GM18499 (cell line): Measurements from ENCODE around the gene ELOVL3.

Source experiments
- ATAC-seq: cut with Tn5 transposase; IDR thresholded peaks from one replicate; pipeline ENCODE4 v1.9.1; 2021; ENCODE audit warnings: moderate number of reproducible peaks; ENCODE audit not compliant: insufficient read depth, unreplicated experiment

The ELOVL3 gene

DNA sequence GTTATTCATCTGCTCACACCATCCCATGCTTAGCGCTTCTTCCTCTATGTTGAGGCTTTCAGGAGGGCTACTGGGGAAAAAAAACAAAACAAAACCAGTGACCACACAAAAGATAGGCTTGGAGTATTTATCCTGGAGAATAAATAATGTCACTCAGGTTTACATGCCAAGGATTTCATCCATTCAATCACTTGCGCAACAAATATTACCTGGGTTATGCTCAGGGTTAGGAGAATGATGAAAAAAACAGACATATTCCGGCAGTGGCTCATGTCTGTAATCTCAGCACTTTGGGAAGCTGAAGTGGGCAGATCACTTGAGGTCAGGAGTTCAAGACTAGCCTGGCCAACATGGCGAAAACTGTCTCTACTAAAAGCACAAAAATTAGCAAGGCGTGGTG lies 3.3 kb upstream of the ELOVL3 start:
- no peak for ATAC-seq

DNA sequence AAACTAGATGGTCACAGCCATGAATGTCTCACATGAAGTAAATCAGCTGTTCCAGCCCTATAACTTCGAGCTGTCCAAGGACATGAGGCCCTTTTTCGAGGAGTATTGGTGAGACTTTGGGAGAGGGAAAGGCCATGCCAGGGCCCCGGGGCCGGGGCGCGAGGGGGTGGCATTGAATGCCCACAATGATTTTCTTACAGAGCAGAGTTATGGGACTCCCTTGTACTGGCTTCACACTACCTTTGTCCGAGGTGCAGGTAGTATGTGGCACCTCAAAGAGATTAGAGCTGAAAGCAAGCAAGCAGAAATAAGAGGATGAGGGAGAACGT lies 407 bp downstream of the ELOVL3 start:
- ATAC-seq, result no peak

DNA sequence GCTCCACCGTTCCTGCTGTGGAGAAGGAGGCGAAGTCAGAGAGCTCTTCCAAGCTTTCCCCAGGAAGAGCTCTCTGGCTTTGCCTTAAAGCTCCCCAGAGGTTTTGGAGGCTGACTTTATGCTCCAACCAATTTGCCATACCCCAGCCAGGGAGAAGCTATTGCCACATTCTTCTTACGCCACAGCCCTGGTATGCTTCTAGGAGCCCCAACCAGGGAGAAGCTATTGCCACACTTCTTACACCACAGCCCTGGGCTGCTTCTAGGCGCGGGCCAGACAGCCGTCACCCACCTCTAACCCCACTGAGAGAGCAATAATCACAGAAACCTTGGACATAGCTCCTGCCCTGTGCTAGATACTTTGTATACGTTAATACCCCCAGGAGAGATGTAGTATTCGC lies 951 bp downstream of the ELOVL3 start:
- ATAC-seq, result no peak

DNA sequence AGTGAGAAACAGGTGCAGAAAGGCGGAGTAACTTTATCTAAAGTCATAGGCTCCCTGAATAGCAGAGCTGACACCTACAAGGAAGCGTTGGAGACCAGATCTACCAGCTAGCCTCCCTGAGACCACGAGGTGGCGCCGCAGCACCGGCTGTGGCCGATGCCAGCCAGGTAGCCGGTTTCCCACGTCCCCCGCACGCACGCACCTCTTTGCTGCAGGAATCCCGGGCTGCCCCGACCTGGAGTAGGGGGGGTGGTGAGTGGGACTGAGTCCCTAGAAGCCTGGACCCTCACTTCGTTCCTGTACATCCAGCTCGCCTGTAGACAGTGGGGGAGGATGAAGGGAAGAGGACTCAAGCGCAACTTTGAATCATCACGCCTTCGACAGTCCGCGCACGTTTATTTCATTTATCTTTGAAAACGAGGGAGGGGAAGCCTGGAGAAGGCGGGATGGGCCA lies 3.7 kb downstream of the ELOVL3 start:
- ATAC-seq, result no peak

DNA sequence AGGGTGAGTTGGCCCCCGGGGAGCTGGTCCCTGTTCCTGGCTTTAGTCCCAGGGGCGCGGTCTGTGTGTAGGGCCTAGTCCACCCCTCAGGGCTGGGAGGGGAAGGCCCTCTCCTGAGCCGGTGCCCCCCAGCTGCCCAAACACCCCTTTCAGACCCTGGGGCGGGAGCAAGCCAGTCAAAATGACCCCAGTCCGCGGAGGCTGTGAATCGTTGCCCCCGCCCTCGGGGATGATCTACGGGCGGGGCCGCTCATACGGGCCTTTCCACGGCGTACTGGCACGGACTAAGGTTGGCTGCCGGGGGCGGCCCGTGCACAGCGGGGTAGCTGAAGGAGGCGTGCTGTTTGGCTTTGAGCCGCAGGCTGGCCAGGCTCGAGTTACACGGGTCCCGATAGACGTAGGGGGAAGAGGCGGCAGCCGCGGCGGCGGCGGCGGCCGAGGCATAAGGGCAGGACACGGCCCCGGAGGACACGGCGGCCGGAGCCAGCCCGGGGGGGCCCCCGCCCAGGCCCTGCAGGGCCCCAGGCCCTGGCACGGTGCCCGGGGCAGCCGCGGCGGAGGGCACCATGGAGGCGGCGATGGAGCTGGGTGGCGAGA lies 4.3 kb downstream of the ELOVL3 start:
- no peak for ATAC-seq

DNA sequence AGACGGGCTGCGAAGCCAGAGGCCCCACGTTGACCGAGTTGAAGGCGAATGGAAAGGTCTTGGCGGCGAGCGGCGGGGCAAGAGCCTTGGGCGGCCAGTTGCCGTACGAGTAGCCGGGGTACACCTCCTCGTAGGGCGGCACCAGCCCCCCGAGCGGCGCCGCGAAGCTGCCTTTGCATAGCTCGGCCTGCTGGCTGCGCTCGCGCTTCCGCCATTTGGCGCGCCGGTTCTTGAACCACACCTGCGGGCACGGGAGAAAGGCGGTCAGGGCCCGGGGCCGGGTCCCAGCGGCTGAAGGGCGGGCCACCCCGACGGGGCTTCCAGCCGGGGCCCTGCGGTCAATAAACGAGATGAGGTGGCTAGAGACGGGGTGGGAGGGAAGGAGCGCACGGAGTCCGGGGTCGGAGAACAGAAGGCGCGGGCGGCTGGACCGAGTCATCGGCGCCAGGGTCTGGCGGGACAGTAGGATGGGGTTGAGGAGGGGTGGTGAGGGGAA lies 4.8 kb downstream of the ELOVL3 start:
- ATAC-seq, result no peak

DNA sequence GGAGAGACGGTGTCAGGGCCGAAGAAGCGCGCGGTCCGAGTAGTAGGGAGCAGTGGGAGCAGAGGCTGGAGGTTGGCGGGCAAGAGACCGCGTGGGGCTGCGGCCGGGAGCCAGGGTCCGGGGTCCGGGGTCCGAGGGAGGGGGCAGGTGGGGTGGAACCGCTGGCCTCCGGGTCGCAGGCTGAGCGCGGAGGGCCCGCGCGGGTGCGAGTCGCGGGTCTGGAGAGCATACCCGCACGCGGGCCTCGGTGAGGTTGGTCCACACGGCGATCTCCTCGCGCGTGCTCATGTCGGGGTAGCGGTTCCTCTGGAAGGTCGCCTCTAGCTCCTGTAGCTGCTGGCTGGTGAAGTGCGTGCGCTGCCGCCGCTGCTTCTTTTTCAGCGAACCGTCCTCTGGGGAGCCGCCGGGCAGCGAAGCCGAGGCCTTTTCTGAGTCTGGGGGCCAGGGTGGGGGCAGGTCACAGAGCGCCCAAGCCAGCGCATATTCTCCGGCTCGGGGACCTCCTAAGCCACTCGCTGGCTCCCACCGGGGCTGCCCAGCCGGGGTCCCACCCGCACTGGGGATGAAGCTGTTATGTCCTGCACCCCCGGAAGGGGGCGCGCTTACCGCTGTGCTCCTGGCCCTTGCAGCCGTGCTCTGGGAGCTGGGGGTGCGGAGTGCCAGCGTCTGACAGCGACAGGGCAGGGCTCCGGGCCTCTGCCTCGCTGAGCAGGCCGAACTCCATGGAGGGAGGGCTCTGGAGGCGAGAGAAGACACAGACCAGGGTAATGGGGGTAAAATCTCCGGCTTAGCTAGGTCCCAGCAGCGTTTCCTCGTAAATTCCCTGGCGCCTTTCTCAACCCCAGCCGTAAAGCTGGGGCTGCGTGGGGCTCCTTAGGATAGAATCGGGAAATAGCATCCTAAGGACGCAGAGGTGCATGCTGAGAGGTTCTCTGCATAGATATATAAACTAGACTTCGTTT lies 5.5 kb downstream of the ELOVL3 start:
- ATAC-seq, result no peak

DNA sequence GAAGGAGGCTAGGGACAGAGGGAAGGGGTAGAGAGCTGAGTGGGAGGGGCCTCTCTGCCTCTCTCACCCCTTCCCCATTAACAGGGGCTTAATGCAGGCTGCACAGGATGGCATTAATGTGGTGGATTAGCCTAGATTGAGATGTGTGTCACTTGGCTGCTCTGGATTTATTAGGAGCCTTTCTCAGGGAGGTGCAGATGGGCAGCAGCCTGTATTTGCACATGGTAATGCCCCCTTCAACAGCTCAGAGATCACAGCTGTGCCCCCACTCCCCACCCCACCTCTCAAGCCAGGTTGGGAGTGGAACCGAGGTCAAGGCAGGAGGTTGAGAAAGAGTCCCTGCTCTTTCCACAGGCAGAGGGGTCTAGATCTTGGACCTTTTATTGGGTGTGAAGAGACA lies 7.9 kb downstream of the ELOVL3 start:
- no peak for ATAC-seq

DNA sequence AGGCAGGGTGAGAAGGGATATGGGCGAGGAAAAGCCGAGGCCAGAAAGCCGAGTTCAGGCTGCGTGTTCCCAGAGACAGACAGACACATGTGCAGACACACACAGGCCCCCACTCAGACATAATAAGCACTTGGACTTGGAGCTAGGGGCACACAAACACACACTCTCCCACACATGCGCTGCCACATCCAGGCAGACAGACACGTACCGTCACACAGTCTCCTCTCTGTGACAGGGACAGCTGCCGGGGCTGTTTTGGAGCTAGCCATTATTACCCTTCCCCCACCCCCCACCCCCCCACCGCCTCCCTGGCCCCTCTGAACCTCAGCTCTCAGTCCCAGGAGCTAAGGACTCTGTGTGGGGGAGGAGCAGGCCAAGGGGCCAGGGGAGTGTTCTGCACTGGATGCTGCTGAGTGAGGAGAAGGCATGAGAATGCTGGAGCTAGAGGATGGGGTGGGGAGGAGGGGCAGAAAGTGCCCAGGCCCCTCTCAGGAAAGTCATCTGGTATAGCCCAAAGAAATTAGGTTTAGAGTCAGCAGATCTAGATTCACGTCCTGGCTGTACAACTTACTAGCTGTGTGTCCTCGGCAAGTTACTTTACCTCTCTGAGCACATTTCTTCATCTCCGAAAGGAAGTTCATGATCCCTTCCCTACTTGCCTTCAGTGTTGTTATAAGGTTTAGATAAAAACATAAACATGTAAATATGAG lies 8.9 kb downstream of the ELOVL3 start:
- no peak for ATAC-seq

DNA sequence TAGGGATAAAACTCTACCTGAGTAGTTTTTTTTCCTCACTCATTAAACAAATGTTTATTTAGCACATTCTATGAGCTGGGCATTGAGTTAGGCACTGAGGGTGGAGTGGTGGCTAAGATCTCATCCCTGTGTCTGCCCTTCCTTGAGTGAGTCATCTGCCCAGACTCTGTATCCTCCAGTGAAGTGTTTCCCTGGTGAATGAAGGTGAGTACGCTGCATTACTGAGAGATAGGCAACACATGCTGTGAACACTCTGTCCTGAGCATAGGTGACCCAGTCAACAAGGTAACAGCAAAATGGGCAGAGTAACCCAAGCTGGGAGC lies 9.5 kb downstream of the ELOVL3 start:
- ATAC-seq, result no peak

DNA sequence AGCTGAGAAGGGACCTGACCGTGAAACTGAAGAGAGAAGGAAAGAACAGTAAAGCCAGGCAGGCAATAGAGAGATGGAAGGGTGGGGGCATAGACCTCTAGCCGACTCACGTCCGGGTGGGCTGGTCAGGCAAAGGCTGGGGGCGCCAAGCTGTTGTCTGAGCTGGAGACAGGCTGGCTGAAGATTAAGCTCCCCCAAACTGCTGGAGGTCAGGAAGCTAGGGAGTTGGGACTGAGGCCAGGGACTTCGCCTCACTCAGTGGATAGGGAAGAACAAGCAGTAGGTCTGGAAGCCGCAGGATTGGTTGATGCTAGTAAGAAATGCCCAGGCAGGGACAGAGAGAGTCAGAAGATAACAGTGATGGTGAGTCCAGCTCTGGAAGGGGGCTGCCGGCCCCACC lies 9.9 kb downstream of the ELOVL3 start:
- ATAC-seq, result no peak

DNA sequence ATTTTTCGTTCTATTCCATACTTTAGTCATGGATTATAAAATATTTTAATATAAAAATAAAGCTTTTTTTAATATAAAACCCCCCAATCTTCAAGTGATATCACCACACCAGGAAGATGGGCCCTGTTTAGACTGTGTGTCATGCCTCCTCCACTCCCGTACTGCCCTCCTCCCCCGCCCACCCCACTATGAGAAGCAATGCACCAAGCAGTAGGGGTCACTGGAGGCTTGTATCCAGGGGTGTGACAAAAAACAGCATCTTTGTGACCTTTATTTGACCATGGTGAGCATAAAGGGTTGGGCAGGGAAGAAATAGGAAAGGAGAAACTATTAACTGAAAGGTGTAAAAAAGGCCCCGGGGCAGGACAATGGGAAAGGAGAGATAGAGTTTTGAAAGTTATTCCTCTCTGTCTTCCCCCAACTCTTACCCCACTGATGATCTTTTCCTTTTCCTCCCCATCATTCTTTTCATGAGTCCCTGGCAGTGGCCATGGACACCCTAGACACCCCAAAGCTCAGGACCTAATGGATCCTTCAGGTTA lies 11.7 kb downstream of the ELOVL3 start:
- ATAC-seq, result no peak

DNA sequence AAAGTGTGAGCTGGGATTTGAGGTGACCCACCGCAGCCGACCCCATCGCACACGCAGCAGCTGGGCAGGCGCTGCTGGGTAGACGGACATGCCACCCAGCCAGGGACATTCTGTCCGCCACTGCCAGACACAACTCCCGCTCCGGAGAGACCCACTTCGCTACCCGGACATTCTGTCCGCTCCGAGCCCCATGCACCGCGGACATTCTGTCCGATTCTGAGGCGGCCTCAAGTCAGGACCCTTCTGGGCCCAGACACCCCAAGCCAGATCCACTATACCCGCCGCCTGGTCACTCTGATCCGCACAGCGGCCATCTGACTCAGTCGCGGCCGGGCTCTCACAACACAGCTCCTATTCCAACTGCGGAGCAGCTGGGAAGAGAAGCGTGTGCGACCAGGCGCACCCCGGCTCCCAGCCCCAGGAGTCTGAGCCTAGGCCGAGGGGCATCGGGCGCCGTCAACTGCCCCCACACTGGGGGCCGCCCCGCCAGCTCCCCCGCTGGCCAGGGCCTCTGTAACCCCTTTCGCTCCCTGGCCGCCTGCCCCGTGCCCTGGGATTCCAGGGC lies 14.4 kb downstream of the ELOVL3 start:
- no peak for ATAC-seq

DNA sequence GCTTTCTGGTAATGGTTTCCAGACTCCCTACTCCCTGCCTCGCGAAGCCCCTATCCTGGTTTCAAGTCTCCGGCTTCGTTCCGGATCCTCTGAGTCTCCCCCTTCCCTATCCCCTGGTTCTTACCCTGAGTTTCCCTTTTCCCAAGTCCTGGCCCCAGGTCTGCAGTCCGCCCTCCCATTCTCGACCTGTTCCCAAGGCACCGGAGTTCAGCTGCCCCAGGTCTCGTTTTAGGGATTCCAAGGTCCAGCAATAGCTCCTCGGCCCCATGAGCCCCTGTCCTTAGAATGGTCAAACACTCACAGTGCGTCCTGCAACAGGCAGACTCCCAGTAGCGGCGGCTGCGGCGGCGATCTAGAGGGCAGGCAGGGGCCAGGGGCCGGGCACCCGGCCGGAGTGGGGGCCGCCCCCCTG lies 14.9 kb downstream of the ELOVL3 start:
- ATAC-seq, result no peak

DNA sequence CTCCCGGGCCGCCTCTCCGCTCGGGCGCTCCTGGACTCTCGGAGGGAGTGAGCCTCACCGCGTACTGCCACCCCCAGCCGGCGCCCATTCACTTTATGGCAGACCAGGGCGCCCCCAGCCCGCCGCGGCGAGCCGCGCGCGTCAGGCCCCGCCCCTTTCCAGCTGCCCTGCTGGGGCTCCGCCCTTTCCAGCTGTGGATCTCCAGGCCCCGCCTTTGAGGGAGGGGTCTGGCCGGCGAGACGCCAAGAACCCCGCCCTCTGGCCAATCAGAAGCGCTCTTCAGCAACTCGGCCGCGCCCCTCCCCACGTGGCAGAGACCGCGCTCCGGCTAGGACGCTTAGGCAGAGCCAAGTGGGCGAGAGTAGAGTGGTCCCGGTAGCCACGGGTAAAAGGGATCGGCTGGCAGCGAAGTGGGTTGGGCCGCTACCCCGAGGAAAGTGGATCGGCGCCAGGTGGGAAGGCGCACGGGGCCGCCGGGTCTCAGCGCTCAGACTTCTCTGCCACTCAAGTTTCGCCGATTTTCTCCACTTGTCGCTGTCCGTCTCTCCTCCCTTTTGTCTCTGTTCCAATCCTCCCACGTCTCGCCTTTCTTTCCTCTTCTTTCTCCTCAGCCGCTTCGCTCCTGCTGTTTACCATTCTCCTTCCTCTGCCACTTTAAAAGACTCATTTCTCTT lies 15.5 kb downstream of the ELOVL3 start, which contains the start of gene PITX3:
Gene PITX3, minus strand, starts transcription at position 69 of the 674 bp plus-strand sequence. CDS start 9,432 bp downstream, outside the sequence.
- no peak for ATAC-seq

DNA sequence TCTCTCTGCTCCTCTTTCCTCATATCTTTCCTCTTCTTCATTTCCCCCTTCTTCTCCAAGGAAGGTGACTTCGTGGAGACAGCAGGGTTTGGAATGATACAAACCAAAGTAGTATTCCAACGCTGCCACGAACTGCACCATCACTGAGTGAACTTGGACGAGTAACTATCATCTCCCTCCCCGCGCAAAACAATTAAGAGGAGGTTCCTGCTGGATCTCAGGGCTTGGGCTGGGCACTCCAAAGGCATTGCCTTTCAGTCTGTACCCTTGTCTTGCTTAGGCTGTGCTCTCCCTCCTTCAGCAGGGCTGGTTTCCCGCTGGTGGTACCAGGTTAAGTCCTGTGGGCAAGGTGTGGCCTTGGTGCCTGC lies 16.0 kb downstream of the ELOVL3 start:
- ATAC-seq, result no peak

DNA sequence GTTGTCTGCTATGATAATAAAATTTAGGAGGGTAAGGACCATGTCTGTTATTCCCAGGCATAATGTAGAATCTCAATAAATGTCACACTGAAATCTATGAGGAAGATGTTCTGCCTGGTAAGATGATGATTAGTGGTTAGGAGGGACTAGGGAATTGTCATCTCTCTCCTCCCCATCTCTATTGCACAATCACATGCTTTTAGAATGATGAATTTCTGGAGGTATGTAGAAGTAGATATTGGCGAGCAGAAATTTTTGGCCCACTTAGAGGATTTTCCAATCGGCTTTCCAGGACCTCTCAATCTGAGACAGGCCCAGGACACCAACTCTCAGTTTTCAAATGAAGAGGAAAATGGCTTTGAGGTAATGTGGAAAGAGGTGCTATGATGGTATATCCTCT lies 17.2 kb downstream of the ELOVL3 start:
- no peak for ATAC-seq

DNA sequence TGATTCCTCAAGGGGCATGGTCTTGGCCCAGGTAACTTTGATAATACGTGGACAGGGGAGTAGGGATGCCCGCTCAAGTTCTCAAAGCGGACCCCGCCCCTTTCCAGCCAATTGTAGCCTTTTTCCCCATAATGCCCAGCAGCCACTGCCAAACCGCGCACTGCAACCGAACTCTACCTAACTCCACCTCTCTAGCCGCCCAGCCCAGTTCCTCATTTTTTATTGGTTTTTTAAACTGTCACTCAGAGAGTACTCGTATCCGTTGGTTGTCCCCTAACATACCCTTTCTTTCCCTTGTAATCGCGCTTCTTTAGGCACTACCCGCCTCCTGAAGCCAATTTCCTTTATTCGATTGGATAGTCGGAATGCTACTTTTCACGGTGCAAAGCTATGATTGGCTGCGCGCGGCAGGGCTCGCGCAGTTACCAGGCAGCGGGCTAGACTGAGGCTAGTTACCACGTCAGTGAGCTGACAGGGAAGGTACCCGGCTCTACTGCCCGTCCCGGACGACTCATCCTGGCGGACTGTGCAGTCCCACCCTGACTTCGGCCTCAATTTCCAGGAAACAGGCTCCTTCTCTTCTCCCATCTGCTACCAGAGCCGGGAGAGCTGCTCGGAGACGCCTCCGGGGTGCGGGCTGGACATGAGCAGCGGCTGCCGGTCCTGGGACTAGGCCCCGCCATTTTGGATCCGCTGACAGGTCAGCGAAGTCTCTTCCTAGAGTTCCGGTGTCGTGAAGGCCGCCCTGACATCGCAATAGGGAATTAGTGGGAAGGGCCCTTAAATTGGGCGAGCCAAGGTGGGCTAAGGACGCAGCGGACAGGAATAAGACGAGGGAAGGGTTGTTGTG lies 19.2 kb downstream of the ELOVL3 start, which contains the start of gene GBF1:
Gene GBF1, plus strand, starts transcription at position 451 of the 850 bp plus-strand sequence. CDS start 13,407 bp downstream, outside the sequence.
- peak; percentile 88 for ATAC-seq

DNA sequence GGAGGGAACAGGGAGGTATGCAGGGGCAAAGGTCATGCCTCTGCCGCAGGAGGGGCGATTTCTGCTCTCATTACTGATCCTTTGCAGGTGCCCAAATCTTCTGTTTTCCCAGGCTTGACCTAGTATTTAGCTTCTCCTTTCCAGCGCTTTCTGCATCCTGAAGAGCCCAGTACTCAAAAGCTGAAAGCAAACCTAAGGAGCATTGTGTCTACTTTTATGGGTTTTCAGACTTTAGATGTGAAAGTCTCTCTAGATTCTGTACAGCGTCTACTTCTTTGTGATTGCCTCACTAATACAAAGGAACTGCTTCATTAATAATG lies 19.8 kb downstream of the ELOVL3 start:
- no peak for ATAC-seq
